ENCODE data around the gene CPNE5.
"Not testable (repeated sequence)": the region's sequence is repeated elsewhere in the genome, so short reads cannot be mapped to it uniquely, and the experiment has no call there.

CPNE5 gene

DNA sequence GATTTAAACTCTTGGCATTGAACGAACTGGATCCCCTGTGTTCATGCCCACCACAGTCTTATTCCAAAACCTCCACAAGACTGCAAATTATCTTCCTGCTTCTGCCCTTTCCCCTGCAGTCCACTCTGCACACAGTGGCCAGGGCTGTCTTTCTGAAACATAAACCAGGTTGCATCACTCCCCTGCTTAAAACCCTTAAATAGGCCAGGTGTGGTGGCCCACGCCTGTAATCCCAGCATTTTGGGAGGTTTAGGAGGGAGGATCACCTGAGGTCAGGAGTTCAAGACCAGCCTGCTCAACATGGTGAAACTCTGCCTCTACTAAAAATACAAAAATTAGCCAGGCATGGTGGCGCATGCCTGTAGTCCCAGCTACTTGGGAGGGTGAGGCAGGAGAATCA is 26.2 kb downstream of the CPNE5 start:
- DNase-seq, result not testable (repeated sequence)

- DNase-seq, result no peak
Observed at GRCh38 chr6:36809941-36810803, 29.1 kb downstream of the CPNE5 start.

- DNase-seq, result no peak
Observed at GRCh38 chr6:36809156-36809555, 30.1 kb downstream of the CPNE5 start.

GRCh38 chr6:36808634-36809033 is 30.6 kb downstream of the CPNE5 start:
- DNase-seq, result no peak

GRCh38 chr6:36807750-36808149 is 31.5 kb downstream of the CPNE5 start:
- no peak for DNase-seq

DNA sequence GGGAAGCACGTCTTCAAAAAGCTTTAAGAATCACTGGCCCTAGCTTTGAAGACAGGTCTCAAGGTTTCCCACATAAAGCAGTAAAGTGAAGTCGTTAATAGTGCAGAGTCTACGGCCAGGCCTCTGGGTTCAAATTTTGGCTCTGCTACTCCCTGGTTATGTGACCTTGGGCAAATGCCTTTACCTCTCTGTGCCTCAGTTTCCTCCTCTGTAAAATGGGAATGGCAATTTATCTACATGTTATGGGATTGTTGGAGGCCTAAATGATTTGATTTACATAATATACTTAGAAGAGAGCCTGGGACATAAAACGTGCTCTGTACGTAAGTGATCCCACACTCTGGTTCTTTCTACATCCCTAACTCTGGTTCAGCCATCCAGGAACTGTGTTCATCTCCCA is 32.1 kb downstream of the CPNE5 start:
- DNase-seq, result no peak

- DNase-seq, result no peak
Observed at GRCh38 chr6:36805917-36806316, 33.3 kb downstream of the CPNE5 start.

DNA sequence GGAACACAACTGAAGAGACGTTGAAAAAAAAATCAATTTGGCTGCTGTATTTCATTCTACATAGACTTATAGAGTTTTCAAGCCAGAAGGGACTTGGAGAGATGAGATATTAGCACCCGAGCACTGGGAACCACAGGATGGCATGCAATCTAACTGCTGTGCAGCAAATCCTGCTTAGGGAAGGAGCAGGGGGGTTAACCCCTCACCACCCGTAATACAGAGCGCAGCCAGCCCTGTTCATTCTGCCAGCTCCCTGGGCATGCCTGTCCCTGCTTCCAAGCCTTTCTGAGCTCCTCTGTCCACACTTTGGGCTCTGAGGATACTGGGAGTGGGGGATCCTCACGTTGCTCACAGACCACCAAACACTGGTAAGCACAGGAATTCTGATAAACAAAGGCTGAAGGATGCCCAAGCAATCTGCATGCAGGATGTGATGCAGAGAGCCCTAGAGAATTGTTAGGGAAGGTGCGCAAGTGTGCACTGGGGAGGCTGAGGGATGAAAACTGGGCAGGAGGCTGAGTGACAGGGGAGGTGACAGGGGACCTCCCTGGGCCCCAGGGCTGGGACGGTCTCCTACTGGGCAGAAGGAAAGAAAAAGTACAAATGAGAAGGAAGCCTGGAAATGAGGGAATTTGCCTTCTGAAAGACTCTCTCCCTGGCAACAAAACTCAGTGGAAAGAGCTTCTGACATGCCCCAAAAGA is 34.0 kb downstream of the CPNE5 start:
- no peak for DNase-seq

GRCh38 chr6:36804563-36804962 is 34.7 kb downstream of the CPNE5 start:
- no peak for DNase-seq

GRCh38 chr6:36803908-36804307 is 35.3 kb downstream of the CPNE5 start:
- DNase-seq, result no peak

- no peak for DNase-seq
Observed at GRCh38 chr6:36803482-36803881, 35.8 kb downstream of the CPNE5 start.

- DNase-seq, result no peak
Observed at GRCh38 chr6:36800223-36801076, 38.8 kb downstream of the CPNE5 start.

- DNase-seq, result no peak
Observed at GRCh38 chr6:36798852-36799251, 40.4 kb downstream of the CPNE5 start.

DNA sequence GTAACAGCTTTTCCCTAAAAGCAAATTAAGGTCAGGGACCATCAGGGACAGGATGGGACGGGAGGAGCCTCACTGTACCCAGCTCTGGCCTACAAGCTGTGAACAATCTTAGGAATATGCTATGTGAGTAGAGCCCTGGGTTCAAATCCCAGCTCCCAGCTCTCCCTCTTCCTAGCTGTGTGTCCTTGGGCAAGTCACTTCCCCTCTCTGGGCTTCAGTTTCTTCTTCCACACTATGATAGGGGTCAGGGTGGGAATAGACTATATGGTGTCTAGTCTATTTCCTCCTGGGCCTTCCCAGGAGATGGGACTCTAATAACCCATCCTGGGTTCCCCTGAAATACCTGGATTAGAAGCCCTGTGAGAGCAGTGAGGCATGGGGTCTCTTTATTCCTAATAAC is 41.6 kb downstream of the CPNE5 start:
- no peak for DNase-seq

DNA sequence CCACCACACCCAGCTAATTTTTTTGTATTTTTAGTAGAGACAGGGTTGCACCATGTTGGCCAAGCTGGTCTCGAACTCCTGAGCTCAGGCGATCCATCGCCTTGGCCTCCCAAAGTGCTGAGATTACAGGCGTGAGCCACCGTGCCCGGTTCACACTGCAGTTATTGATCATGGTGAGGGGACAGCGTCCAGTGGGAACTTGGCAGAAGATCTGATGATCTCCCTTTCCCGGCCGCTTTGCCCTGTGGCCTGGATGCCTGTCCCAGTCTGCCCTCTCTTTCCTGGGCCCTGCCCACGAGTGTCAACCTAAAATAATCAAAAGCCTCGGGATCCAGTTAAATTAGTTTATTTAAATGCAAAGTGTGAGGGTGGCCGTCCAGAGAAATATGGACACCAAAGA is 42.2 kb downstream of the CPNE5 start:
- DNase-seq, result no peak

DNA sequence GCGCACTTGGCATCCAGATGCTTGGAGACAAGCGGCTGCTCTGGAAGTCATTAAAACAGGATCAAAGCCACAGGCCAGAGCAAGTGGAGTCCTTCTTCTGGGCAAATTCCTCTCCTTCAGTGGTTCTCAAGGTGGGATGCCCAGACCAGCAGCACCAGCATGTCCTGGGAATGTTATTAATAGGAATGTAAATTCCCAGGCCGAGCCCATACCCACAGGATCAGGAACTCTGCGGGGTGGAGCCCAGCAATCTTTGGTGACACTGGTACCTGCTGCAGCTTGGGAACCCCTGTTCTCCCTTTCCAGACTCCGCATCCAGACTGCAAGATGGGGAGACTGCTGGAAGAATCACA is 44.6 kb downstream of the CPNE5 start:
- DNase-seq, result no peak

DNA sequence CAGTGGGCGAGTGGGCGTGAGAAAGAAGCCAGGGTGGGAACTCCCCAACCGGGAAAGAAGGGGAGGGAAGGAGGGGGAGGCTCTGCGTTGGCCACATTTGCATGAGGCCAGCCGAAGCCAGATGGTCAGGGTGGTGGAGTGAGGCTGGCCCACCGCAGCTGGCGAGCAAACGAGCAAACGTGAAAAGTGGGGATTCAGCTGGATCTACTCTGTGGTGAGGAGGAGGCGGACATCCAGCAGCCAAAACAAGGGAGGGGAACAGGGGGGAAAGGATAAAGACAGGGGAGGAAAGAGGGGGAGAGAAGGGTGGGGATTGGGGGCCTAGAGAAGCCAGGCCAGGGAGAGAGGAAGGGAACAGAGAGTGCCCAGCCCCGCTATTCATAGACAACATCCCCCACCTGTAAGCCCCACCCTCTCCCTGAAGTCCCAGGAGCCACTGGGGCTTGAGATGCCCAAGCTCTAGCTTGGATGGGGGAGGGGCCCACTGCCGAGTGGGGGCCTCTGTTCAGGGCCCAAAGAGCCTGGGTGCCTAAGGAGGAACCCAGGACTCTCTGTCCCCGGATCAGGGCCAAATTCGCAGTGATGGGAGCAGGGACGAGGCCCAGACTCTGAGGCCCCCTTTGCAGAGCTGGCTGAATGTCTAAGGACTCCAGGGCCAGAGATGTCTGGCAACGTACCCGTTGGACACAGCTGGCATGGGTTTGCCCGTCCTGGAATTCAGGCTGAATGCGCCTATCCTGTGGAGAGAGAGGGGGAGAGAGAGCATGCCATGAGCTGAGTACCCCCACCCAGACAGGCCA is 45.1 kb downstream of the CPNE5 start:
- no peak for DNase-seq

GRCh38 chr6:36793296-36793912 is 45.8 kb downstream of the CPNE5 start:
- DNase-seq, result no peak

DNA sequence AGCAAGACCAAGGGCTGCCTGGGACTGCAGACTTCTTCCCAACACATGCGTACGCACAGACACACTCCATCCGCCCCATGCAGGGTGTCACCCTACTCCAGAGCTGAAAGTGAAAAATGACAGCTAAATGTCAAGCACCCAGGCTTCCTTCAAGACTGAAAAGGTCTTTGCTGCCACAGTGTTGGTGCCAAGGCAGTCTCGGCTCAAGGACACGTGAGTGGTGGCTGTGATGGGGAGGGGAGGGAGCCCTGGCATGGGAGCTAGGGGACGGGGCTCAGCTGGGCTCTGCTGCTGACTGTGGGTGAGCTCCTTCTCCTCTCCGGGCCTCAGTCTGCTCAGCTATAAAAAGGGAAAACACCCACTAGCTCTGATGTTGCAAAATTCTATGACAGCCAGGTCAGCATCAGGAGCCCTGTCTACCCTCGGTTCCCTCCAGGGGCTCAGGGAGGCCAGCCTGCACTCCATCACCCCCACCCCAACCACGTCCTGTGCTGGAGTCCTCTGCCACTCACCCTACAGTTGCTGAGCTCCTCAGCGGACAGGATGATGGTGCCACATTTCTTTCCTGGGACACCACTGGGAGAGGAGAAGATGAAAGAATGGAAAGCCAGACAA is 47.6 kb downstream of the CPNE5 start:
- DNase-seq, result no peak

DNA sequence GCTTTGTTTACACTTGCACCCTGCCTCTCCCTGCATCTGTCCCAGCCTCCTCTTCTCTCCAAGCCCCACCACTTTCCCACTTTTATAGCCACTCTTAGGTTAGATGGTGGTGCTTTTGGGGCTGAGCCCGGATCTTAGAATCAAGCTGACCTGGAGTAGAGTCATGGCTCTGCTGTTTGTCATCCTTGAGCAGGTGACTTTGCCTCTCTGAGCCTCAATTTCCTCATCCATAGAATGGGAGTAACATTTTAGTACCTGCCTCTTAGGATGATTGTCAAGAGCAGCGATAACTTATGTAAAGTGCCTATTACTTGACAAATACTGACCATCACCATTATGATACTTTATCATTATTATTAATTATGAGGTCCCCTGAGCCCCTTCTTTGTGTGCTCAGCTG is 48.2 kb downstream of the CPNE5 start:
- DNase-seq, result no peak

GRCh38 chr6:36788768-36789167 is 50.5 kb downstream of the CPNE5 start:
- no peak for DNase-seq

DNA sequence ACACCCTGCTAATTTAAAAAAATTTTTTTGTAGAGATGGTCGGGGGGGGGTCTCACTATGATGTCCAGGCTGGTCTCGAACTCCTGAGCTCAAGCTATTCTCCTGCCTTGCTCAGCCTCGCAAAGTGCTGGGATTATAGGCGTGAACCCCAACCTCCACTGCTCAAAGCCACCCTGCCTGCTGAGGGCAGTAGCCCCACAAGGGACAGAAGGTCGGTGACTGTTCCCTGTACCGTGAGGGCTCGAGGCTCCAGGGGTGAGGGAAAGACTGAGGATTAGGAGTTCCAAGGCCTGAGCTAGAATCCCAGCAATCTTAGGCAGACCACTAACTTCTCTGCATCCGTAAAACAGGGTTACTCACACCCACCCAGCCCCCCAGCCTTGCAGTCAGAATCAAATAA is 51.1 kb downstream of the CPNE5 start:
- no peak for DNase-seq

Measured in T-helper 9 cell (primary cell).